Activated CD8-positive, alpha-beta memory T cell treated with anti-CD3 and anti-CD28 coated beads for 36 hours (primary cell): ENCODE results near the gene FBXW8. TPM values are rescaled to one million over a fixed set of nuclear protein-coding genes. Genes with fewer than 3 reads are reported as not detected.

Source experiments
- CTCF ChIA-PET: fragments of 350-600 bp; sonication (Branson Sonifier 250); formaldehyde crosslinking; loops from one replicate; lab custom pipeline; 2021; ENCODE audit warnings: antibody characterized with exemption; lab: Charles Lee
- POLR2A ChIA-PET: fragments of 350-600 bp; sonication (Branson Sonifier 250); formaldehyde crosslinking; loops from one replicate; lab custom pipeline; 2021; ENCODE audit warnings: antibody characterized with exemption; lab: Charles Lee
- total RNA-seq, 2 experiments: library from RNA; stranded (reverse); gene quantifications; one replicate each; pipeline ENCODE4 v1.2.3, GENCODE V29; 2021

The FBXW8 gene
- total RNA-seq, 2 experiments from 2014 or later, result 7.6 to 9.1 TPM

GRCh38 chr12:116882742-116883141, 28.0 kb upstream of the FBXW8 start:
- CTCF ChIA-PET, result interaction anchor here (1.4 kb wide), 1 partner anchor 160 kb away, joined by 3 read pairs; no protein-coding TSS in a partner anchor
- POLR2A ChIA-PET, result no interaction called here

- CTCF ChIA-PET, result interaction anchor here (0.6 kb wide), 1 partner anchor 354 kb away, joined by 3 read pairs; no protein-coding TSS in a partner anchor
- POLR2A ChIA-PET, result no interaction called here
Observed at GRCh38 chr12:116884871-116885270, 25.9 kb upstream of the FBXW8 start.

DNA sequence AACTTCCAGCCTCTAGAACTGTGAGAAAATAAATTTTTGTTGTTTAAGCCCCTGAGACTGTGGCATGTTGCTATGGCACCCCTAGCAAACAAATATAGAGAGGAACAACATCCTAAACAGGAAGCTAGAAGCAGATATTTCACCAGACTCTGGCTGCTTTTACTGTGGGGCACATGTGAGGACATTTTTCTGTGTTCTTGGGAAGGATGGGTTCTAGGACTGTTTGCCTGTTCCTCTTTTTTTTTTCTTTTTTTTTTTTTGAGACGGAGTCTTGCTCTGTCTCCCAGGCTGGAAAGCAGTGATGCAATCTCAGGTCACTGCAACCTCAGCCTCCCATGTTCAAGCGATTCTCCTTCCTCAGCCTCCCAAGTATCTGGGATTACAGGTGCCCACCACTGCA, 25.3 kb upstream of the FBXW8 start:
- ChIA-PET CTCF (interaction anchor here (0.6 to 0.7 kb wide), 2 partner anchors 283 to 353 kb away, joined by 3 to 4 read pairs; no protein-coding TSS in a partner anchor), POLR2A (no interaction called here)

GRCh38 chr12:116887244-116887643, 23.5 kb upstream of the FBXW8 start:
- ChIA-PET POLR2A (no interaction called here), CTCF (no interaction called here)

GRCh38 chr12:116887897-116888296, 22.9 kb upstream of the FBXW8 start:
- ChIA-PET POLR2A (no interaction called here), CTCF (no interaction called here)

- ChIA-PET POLR2A (no interaction called here), CTCF (no interaction called here)
Observed at GRCh38 chr12:116890330-116890729, 20.4 kb upstream of the FBXW8 start.

- POLR2A ChIA-PET, result no interaction called here
- CTCF ChIA-PET, result no interaction called here
Observed at GRCh38 chr12:116891019-116891418, 19.7 kb upstream of the FBXW8 start.

DNA sequence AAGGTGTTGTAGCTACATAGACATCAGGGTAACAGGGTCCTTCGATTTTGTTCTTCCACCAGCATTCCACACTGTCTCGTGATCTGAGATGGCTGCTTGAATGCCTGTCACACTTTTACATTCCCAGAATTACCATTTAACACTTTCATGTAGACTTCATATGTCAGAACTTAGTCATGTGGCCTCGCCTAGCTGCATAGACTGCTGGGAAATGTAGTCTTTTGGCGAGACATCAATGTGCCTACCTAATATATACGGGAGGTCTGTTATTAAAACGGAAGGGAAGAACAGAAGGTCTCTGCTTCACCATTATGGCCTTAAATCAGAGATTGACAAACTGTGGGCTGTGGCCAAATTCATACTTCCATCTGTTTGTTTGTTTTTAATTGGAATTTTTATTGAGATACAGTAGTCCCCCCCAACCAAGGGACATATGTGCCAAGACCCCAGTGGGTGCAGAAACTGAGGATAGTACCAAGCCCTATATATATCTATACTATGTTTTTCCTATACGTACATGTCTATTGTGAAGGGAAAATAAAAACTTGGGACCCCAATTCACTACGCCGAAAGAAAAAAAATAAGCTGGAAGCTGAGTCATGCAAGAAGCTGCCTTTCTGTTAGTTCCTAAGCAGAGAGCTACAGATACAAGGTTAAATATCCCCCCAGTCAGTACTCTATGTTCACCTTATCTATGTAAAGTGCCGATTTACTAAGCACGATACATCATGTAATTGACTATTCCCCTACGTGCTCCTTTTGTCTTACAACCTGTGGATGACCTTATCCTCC, 18.2 kb upstream of the FBXW8 start:
- ChIA-PET POLR2A (no interaction called here), CTCF (no interaction called here)

DNA sequence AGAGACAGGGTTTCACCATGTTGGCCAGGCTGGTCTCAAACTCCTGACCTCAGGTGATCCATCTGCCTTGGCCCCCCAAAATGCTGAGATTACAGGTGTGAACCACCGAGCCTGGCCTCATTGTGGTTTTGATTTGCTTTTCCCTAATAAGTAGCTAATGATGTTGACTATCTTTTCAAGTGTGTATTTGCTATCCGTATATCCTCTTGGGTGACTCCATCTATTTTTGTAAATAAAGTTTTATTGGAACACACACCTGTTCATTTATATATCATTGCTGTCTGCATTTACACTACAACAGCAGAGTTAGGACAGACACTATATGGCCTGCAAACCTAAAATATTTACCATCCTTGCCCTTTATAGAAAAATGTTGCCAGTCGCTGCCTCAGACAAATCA, 15.8 kb upstream of the FBXW8 start:
- POLR2A ChIA-PET, result no interaction called here
- CTCF ChIA-PET, result no interaction called here

DNA sequence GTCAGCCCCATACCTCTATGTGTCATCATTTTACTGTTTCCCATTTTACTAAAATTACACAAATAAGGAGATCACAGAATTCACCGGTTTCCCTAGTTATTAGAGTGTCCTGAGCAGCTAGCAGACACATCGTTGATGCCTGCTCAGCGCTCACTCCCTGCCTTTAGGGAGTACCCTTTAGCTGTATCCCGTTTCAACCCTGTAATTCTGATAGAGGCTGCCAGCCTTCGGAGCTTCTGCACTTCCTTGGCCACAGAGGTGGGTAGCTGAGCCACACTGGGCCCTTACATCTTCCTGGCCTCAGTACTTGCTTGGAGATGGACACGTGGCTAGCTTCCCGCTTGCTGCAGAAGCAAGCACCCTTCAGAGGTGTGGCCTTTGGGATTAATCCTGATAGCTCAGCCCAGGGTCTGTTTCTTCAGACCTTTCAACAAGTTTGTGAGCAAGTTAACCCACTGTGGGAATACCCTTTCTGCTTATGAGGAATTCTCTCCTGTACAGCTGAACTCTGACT, 14.3 kb upstream of the FBXW8 start:
- CTCF ChIA-PET, result no interaction called here
- POLR2A ChIA-PET, result no interaction called here

- POLR2A ChIA-PET, result no interaction called here
- CTCF ChIA-PET, result no interaction called here
Observed at GRCh38 chr12:116897476-116897875, 13.3 kb upstream of the FBXW8 start.

- ChIA-PET CTCF (interaction anchor here (0.6 kb wide), 1 partner anchor 219 kb away, joined by 3 read pairs; no protein-coding TSS in a partner anchor), POLR2A (no interaction called here)
Observed at GRCh38 chr12:116898669-116899068, 12.1 kb upstream of the FBXW8 start.

DNA sequence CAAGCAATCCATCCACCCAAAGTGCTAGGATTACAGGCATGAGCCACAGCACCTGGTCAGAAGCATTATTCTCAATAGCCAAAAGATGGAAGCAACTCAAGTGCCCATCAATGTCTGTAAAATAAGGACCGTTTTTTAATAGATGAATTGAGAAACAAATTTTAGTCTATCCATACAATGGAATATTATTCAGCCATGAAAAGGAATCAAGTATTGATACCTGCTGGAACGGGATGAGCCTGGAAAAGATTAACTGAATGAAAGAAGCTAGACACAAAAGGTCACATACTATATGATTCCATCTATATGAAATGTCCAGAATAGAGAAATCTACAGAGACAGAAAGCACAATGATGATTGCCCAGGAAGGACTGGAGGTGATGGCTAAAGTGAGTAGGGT, 9.1 kb upstream of the FBXW8 start:
- ChIA-PET CTCF (interaction anchor here (0.6 kb wide), 1 partner anchor 198 kb away, joined by 3 read pairs; no protein-coding TSS in a partner anchor), POLR2A (no interaction called here)

DNA sequence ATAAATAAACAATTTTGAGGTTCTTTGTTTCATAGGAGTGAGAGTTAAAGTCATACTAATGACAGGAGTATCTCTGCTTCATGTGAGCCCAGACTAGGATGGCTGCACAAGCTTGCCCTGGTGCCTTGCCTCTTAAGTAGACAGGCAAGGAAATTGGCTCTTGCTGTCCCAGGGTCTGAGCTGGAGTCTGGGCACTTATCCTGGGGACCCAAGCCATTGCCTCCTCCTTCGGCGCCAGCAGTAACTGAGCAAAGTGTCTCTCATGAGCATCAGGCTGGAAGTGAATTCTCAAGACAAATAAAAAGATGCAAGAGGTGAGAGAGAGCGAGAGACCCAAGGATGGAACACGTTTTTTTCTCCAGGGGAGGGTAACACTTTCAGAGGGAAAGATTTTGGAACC, 6.9 kb upstream of the FBXW8 start:
- POLR2A ChIA-PET, result no interaction called here
- CTCF ChIA-PET, result no interaction called here

- POLR2A ChIA-PET, result no interaction called here
- CTCF ChIA-PET, result no interaction called here
Observed at GRCh38 chr12:116906285-116906684, 4.5 kb upstream of the FBXW8 start.

DNA sequence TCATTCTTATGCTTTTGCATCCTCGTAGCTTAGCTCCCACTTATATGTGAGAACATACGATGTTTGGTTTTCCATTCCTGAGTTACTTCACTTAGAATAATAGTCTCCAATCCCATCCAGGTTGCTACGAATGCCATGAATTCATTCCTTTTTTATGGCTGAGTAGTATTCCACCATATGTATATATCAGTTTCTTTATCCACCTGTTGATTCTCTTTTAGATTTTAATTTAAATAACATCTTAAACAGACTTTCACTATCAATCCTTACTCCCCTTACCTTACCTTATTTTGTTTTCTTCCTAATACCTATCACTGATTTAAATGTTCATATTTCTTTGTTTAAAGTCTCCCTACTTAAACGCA, 488 bp upstream of the FBXW8 start:
- POLR2A ChIA-PET, result no interaction called here
- CTCF ChIA-PET, result no interaction called here

- POLR2A ChIA-PET, result no interaction called here
- CTCF ChIA-PET, result no interaction called here
Observed at GRCh38 chr12:116915326-116915725, 4.6 kb downstream of the FBXW8 start.

DNA sequence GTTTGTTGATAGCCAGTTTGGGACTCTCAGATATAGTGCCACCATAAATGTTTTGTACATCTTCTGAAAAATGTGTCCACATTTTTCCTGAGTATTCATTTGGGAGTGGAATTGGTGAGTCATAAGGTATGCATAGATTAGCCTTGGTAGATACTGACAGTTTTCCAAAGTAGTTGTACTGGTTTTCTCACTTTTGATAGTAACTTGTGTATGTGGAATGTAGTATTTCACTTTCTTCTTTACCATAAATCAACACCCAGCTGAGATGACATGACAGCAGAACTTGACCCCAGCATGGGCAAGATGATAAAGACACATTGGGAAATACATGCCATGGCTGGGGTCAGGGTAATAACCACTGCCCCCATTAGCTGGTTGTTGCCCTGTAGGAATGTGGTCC, 5.4 kb downstream of the FBXW8 start:
- ChIA-PET CTCF (interaction anchor here (0.8 to 1.2 kb wide), 3 partner anchors 12 to 184 kb away, joined by 3 to 4 read pairs (median 3); no protein-coding TSS in a partner anchor), POLR2A (no interaction called here)

DNA sequence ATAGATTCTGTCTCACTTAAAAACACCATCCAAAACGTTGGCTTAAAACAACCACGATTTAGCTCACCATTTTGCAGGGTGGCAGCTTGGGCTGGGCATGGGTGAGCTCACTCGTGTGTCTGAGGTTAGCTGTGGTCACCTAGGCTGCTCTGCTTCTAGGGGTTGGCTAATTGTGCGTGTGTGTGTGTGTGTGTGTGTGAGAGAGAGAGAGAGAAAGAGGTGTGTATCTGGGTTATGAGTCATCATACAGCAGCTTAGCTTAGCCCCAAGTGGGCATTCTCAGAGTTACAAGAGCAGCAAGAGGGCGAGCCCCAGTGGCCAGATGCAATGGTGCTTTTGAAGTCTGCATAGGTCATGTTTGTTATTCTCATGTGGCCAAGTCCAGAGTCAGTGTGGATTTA, 6.0 kb downstream of the FBXW8 start:
- ChIA-PET POLR2A (no interaction called here), CTCF (interaction anchor here (0.6 to 1.2 kb wide), 4 partner anchors 12 to 183 kb away, joined by 3 to 4 read pairs (median 3); no protein-coding TSS in a partner anchor)

GRCh38 chr12:116918464-116918863, 7.7 kb downstream of the FBXW8 start:
- POLR2A ChIA-PET, result no interaction called here
- CTCF ChIA-PET, result no interaction called here

DNA sequence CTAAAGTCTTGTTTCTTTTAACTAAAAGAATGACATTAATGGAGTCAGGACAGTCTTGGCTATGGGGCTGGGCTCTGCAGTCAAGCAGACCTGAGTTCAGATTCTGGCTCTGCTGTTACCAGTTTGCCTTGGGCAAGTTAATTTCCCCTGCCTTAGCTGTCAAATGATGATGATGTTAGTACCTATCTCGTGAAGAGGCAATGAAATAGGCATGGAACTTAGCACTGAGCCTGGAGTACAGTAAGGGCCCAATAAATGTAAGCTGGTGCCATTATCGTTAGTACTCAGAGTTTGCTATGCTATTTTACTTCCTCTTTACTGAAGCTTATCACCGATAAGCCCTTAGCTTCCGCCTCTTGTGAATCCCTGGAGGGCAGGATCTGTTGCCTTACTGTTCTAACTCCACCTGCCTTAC, 8.5 kb downstream of the FBXW8 start:
- POLR2A ChIA-PET, result no interaction called here
- CTCF ChIA-PET, result interaction anchor here (0.9 kb wide), 1 partner anchor 200 kb away, joined by 3 read pairs; no protein-coding TSS in a partner anchor
